Right atrium auricular region (tissue), 2 donors: Measurements from ENCODE around the gene AOC2. TPM values are rescaled to one million over a fixed set of nuclear protein-coding genes. Genes with fewer than 3 reads are reported as not detected.

ENCODE experiments used
- DNase-seq: peaks from one replicate; pipeline ENCODE4 v3.0.0-alpha.2; 2019; ENCODE audit warnings: low spot score
- H3K27ac ChIP-seq, 2 donors: fragments of 200-600 bp; sonication (generic); 1 replicate in 1 of 2; 2 replicates in 1 of 2; pipeline ENCODE4 v1.5.1; 2016 to 2019
- H3K27me3 ChIP-seq, 2 donors: fragments of 200-600 bp; sonication (generic); one replicate each; pipeline versions ENCODE4 v1.5.1 to v1.6.0; 2017 to 2019
- H3K36me3 ChIP-seq: fragments of 200-600 bp; sonication (generic); one replicate; pipeline ENCODE4 v1.5.1; 2016
- H3K4me1 ChIP-seq, 2 donors: fragments of 200-600 bp; sonication (generic); one replicate each; pipeline versions ENCODE4 v1.5.1 to v1.6.0; 2017 to 2019
- H3K4me3 ChIP-seq, 2 donors: fragments of 200-600 bp; sonication (generic); 1 replicate in 1 of 2; 2 replicates in 1 of 2; pipeline ENCODE4 v1.5.1; 2017 to 2019; ENCODE audit warnings: mild to moderate bottlenecking in 1 of 2, moderate library complexity in 1 of 2
- H3K9me3 ChIP-seq, 2 donors: fragments of 200-600 bp; sonication (generic); one replicate each; pipeline ENCODE4 v1.5.1; 2019
- total RNA-seq, 2 donors: library from RNA; depleted of rRNA; stranded (reverse); fragments of >200 nt; gene quantifications; one replicate each; pipeline ENCODE4 v1.1.0, GENCODE V29; 2016
- TF ChIP-seq, protein P1 (sequence below), 2 donors: fragments of 200-600 bp; sonication (generic); IDR thresholded peaks; one replicate each; pipeline ENCODE4 v1.5.1; 2019; ENCODE audit warnings: antibody characterized with exemption in 2 of 2

Gene AOC2, protein sequence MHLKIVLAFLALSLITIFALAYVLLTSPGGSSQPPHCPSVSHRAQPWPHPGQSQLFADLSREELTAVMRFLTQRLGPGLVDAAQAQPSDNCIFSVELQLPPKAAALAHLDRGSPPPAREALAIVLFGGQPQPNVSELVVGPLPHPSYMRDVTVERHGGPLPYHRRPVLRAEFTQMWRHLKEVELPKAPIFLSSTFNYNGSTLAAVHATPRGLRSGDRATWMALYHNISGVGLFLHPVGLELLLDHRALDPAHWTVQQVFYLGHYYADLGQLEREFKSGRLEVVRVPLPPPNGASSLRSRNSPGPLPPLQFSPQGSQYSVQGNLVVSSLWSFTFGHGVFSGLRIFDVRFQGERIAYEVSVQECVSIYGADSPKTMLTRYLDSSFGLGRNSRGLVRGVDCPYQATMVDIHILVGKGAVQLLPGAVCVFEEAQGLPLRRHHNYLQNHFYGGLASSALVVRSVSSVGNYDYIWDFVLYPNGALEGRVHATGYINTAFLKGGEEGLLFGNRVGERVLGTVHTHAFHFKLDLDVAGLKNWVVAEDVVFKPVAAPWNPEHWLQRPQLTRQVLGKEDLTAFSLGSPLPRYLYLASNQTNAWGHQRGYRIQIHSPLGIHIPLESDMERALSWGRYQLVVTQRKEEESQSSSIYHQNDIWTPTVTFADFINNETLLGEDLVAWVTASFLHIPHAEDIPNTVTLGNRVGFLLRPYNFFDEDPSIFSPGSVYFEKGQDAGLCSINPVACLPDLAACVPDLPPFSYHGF
- total RNA-seq, result under 1 TPM in 1 of 2 donors, not detected in 1; 0.55 TPM

DNA sequence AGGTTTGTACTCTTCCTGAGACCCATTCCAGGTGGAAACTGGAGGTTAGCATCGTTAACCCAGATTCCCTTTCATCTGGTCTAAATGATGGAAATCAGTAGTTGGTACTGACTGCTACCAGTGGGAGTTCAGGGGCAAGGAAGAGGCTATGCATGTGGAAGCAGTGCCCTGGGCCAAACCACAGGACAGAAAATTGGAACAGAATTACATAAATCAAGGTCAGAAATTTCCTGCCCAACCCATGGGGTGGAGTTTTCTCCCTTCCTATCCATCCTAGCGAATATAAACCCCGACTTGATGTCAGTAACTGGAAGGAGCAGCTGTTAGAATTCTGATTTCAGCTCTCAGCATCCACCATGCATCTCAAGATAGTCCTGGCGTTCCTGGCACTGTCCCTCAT lies at the start of gene AOC2:
Gene AOC2, plus strand, starts transcription at position 310 of the 400 bp plus-strand sequence. Its CDS starts 47 bp downstream, at position 357.
- Histone ChIP-seq H3K4me3 (no peak within 1 kb of the TSS), H3K27me3 (no peaks in the 10 kb centered on the region), H3K36me3 (peaks cover 60% of the 10 kb centered on the region), H3K9me3 (no peaks in the 10 kb centered on the region), H3K27ac (no peak within 1 kb of the TSS), H3K4me1 (peaks cover 0 to 12% of the 10 kb centered on the region in 2 donors)
- DNase-seq, result peak; percentile 49
- TF ChIP-seq, protein P1, sequence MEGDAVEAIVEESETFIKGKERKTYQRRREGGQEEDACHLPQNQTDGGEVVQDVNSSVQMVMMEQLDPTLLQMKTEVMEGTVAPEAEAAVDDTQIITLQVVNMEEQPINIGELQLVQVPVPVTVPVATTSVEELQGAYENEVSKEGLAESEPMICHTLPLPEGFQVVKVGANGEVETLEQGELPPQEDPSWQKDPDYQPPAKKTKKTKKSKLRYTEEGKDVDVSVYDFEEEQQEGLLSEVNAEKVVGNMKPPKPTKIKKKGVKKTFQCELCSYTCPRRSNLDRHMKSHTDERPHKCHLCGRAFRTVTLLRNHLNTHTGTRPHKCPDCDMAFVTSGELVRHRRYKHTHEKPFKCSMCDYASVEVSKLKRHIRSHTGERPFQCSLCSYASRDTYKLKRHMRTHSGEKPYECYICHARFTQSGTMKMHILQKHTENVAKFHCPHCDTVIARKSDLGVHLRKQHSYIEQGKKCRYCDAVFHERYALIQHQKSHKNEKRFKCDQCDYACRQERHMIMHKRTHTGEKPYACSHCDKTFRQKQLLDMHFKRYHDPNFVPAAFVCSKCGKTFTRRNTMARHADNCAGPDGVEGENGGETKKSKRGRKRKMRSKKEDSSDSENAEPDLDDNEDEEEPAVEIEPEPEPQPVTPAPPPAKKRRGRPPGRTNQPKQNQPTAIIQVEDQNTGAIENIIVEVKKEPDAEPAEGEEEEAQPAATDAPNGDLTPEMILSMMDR (IDR thresholded peaks at IDR 0.05), result no peak

DNA sequence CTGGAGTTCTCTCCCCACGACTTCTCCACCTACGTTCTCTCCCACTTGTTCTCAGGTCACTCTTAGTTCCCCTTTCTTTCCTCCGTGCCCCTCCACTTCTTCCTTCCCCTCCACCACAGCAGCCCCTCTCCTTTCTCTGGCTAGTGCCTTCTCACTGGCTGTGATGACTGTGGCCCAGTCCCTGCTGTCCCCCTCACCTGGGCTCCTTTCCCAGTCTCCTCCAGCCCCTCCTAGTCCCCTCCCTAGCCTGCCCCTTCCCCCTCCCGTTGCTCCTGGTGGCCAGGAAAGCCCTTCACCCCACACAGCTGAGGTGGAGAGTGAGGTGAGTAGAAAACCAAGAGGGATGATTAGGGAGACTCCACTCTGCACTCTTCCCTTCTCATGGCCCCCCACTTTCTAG lies 49.3 kb upstream of the AOC2 start:
- no peak for DNase-seq
- Histone ChIP-seq H3K27me3 (no peaks in the 10 kb centered on the region), H3K27ac (no peak overlapping the region), H3K36me3 (no peaks in the 10 kb centered on the region), H3K4me3 (no peak overlapping the region), H3K4me1 (peaks cover 0 to 15% of the 10 kb centered on the region in 2 donors), H3K9me3 (no peaks in the 10 kb centered on the region)
- TF ChIP-seq, protein P1 (IDR thresholded peaks at IDR 0.05), result no peak

DNA sequence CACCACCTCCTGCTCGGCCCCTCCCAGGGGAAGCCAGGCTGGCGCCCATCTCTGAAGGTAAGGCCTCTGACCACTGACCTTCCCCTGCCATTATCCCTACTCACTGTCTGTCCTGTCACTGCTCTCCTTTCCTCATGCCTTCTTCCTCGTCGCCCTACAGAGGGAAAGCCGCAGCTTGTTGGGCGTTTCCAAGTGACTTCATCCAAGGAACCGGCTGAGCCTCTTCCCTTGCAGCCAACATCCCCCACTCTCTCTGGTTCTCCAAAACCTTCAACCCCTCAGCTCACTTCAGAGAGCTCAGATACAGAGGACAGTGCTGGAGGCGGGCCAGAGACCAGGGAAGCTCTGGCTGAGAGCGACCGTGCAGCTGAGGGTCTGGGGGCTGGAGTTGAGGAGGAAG lies 48.9 kb upstream of the AOC2 start:
- peaks cover 0 to 15% of the 10 kb centered on the region in 2 donors for H3K4me1 ChIP-seq
- TF ChIP-seq, protein P1 (IDR thresholded peaks at IDR 0.05), result no peak
- no peaks in the 10 kb centered on the region for H3K27me3 ChIP-seq
- H3K27ac ChIP-seq, result no peak overlapping the region
- H3K4me3 ChIP-seq, result no peak overlapping the region
- H3K36me3 ChIP-seq, result no peaks in the 10 kb centered on the region
- H3K9me3 ChIP-seq, result no peaks in the 10 kb centered on the region
- no peak for DNase-seq

DNA sequence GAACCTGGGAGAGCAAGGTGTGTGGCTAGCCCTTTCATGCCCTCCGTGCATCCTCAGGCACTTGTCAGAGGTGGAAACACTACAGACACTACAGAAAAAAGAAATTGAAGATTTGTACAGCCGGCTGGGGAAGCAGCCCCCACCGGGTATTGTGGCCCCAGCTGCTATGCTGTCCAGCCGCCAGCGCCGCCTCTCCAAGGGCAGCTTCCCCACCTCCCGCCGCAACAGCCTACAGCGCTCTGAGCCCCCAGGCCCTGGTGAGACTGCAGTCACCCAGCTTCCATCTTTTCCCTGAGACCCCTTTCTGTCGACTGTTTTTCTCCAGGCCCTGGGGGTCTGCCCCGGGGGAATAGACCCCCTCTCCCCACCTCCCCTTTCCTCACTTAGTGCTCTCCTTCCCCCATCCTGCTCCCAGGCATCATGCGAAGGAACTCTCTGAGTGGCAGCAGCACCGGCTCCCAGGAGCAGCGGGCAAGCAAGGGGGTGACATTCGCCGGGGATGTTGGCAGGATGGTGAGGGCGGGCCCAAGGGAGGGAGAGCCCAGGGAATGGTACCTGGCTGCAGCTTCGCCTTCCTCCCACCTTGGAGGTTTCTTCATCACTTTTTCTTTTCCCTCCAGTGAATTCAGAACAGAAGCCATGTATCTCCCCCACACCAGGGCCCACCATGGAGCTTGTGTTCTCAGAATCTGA lies 48.2 kb upstream of the AOC2 start:
- Histone ChIP-seq H3K4me1 (peaks cover 0 to 15% of the 10 kb centered on the region in 2 donors), H3K36me3 (no peaks in the 10 kb centered on the region), H3K9me3 (no peaks in the 10 kb centered on the region), H3K4me3 (no peak overlapping the region), H3K27me3 (no peaks in the 10 kb centered on the region), H3K27ac (no peak overlapping the region)
- DNase-seq, result no peak
- TF ChIP-seq, protein P1 (IDR thresholded peaks at IDR 0.05), result no peak

DNA sequence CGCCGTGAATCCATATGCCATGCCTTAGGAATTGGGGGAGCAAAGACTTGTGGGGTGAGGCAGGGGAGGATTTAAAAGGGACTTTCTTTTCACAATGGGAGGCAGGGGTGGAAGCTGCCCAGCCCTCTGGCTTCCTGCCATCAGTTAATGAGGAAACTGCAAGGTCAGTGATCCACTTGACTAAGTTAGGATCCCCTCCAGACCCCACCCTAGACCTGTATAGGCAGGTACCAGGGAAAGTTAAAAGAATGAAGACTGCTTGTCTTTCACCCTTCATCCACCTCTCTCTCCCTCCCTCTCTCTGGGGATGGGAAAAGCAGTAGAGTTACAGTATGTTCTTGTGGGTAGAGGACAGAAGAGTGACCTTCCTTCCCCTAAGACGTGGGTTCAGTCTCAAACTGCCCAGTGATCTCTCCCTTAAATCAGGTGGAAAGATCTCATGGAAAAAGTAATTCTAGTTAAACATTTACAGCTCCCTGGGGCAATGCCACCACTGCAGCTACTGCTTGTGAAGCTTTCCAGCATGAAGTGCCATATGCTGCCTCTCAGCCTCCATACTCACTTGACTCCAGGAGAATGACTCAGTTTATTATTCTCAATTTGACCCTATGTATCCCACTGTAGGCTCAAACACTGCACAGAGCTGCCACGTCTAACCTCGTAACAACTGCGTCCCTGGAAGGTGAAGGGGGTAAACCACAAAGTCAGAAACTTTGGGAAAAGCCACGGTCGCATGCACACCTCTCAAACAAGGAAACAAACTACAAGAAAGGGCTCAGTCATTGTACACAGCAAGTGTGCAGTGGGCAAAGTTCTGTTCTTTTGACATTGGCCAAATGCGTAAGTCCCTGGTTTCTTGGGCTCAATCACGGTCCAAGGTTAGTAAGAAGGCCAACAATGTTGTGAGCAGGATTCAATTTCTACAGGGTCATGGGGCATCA lies 47.0 kb upstream of the AOC2 start:
- no peaks in the 10 kb centered on the region for H3K9me3 ChIP-seq
- H3K27me3 ChIP-seq, result no peaks in the 10 kb centered on the region
- H3K4me3 ChIP-seq, result peak overlapping the region; percentile 74 to 95
- TF ChIP-seq, protein P1 (IDR thresholded peaks at IDR 0.05), result no peak
- H3K36me3 ChIP-seq, result no peaks in the 10 kb centered on the region
- peaks cover 0 to 15% of the 10 kb centered on the region in 2 donors for H3K4me1 ChIP-seq
- H3K27ac ChIP-seq, result peak overlapping the region in 1 of 2 donors; percentile 72
- DNase-seq, result no peak
